SU-DHL-6 (cell line): ENCODE results near the gene ERC1.

ENCODE experiments used
- EZH2phosphoT487 ChIP-seq: fragments of 200-600 bp; sonication (generic), shearing (Covaris generic); conservative IDR thresholded peaks from 2 replicates; pipeline ENCODE4 v1.6.1; 2018; ENCODE audit warnings: mild to moderate bottlenecking, antibody characterized with exemption, low read length, moderate library complexity, mixed read lengths
- TF ChIP-seq, protein P1 (sequence below): fragments of 200-600 bp; sonication (generic); IDR thresholded peaks from one replicate; pipeline ENCODE4 v1.5.1; 2017; ENCODE audit warnings: antibody characterized with exemption, mild to moderate bottlenecking, low read length, moderate library complexity; ENCODE audit not compliant: insufficient read depth, poor library complexity, severe bottlenecking

- no peak for TF ChIP-seq EZH2phosphoT487
- TF ChIP-seq, protein P1, sequence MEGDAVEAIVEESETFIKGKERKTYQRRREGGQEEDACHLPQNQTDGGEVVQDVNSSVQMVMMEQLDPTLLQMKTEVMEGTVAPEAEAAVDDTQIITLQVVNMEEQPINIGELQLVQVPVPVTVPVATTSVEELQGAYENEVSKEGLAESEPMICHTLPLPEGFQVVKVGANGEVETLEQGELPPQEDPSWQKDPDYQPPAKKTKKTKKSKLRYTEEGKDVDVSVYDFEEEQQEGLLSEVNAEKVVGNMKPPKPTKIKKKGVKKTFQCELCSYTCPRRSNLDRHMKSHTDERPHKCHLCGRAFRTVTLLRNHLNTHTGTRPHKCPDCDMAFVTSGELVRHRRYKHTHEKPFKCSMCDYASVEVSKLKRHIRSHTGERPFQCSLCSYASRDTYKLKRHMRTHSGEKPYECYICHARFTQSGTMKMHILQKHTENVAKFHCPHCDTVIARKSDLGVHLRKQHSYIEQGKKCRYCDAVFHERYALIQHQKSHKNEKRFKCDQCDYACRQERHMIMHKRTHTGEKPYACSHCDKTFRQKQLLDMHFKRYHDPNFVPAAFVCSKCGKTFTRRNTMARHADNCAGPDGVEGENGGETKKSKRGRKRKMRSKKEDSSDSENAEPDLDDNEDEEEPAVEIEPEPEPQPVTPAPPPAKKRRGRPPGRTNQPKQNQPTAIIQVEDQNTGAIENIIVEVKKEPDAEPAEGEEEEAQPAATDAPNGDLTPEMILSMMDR: no peak
Measured at GRCh38 chr12:1502831-1503230, 511.8 kb downstream of the ERC1 start.
